GM08714 (cell line): ENCODE measurements around the gene DHRS2.
"Not testable (repeated sequence)": the region's sequence is repeated elsewhere in the genome, so short reads cannot be mapped to it uniquely, and the experiment has no call there.

Experiments
- H3K4me3 ChIP-seq: fragments of 200-500 bp; sonication (Bioruptor generic); 2 replicates; pipeline ENCODE4 v1.5.1; 2014; ENCODE audit warnings: mild to moderate bottlenecking, low read length, inconsistent platforms
- ZNF274 ChIP-seq: IDR thresholded peaks from 2 replicates; pipeline ENCODE4 v1.6.1; 2012; ENCODE audit warnings: mild to moderate bottlenecking, low read depth, low read length

Gene DHRS2

GRCh38 chr14:23636317-23637211, at the start of gene DHRS2:
Gene DHRS2 (plus strand): TSS chr14:23636364. CDS start chr14:23638865, 2,501 bp downstream.
- H3K4me3 ChIP-seq = no peak within 1 kb of the TSS
- TF ChIP-seq ZNF274 = no peak

GRCh38 chr14:23588884-23589598, 47.1 kb upstream of the DHRS2 start:
- no peak for TF ChIP-seq ZNF274
- no peak overlapping the region for H3K4me3 ChIP-seq

- TF ChIP-seq ZNF274 = no peak
- H3K4me3 ChIP-seq = no peak overlapping the region
These were observed 46.6 kb upstream of the DHRS2 start for GRCh38 chr14:23589606-23590005.

DNA sequence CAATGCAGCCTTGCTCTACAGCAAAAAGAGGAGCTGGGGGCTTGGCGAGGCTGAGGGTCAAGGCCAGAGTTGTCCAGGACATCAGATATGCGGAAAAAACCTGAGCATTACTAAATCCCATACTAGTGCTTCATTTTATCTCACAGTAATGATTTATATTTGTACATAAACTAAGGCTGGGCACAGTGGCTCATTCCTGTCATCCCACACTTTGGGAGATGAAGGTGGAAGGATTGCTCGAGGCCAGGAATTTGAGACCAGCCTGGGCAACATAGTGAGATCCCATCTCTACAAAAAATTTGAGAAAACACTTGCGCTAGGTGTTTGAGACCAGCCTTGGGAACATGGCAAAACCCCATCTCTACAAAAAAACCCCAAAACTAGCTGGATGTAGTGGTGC, 46.0 kb upstream of the DHRS2 start:
- TF ChIP-seq ZNF274 = no peak

DNA sequence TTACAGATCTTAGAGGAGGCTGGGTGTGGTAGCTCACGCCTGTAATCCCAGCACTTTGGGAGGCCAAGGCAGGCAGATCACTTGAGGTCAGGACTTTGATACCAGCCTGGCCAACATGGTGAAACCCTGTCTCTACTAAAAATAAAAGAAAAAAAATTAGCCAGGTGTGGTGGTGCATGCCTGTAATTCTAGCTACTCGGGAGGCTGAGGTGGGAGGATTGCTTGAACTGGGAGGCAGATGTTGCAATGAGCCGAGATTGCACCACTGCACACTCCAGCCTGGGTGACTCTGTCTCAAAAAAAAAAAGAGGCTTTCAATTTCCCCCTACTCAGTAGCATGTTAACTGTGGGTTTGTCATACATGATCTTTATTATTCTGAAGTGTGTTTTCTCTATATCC, 42.0 kb upstream of the DHRS2 start:
- H3K4me3 ChIP-seq = not testable (repeated sequence)

More for the DNA sequence above, 46.0 kb upstream of the DHRS2 start:
- H3K4me3 ChIP-seq = no peak overlapping the region

GRCh38 chr14:23600322-23600707, 35.8 kb upstream of the DHRS2 start:
- H3K4me3 ChIP-seq = no peak overlapping the region
- no peak for TF ChIP-seq ZNF274

- TF ChIP-seq ZNF274 = no peak
- H3K4me3 ChIP-seq = no peak overlapping the region
These were observed 35.4 kb upstream of the DHRS2 start for GRCh38 chr14:23600806-23601205.

GRCh38 chr14:23601424-23601823, 34.7 kb upstream of the DHRS2 start:
- no peak overlapping the region for H3K4me3 ChIP-seq
- no peak for TF ChIP-seq ZNF274

DNA sequence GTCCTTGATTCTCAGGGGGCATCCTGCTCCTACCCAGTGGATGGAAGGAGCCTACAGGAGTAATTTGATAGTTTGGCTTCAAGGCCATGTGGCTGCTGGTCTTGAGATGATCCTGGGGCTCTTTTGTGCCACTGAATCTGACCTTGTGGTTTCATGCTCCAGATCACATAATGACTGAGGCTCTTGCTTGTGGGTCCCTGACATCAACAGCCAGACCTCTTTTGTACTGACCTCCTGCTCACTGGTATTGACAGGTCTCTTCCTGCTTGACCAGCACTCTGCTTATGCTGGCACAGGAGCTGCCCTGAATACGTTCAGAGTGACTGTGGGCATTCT, 34.4 kb upstream of the DHRS2 start:
- TF ChIP-seq ZNF274 = no peak
- H3K4me3 ChIP-seq = no peak overlapping the region

DNA sequence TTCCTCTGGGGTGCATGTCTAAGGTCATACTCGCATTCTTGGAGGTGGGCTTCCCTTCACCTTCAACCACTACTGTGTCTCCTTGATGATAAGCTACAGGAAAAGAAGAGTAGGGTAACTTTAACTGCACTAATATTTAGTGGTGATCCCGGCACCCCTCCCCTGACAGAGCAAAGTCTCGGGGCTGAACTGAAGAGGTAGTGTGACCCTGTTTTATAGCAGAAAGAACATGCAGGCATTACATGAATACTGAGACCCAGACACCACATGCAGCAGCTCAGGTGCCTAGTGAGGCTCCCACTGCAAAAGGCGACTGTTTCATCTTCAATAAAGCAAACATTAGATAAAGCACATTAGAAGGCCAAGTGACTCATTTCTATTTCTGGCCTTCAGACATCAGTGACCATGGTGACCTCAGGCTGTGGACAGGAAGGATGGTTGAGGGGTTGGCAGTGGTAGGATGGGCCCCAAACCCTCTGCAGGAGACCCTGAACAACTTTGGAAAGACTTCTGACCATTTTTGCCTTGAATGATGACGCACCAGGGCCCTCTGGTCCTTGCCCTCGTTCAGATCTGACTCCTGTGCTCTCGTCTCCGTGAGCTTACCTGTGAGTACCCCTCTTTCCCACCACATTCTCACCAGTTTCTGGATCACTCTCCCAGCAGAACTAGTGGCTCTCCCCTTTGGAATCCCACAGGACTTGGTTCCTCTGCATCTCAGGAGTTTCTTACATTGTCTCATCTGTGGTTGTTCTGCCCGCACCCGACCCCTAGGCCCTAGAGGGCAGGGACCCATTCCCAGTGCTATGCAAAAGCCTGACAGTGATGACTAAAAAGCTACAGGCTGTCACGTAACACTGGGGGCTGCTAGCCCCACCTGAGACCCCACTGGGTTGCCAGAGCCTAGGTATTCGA, 33.7 kb upstream of the DHRS2 start:
- H3K4me3 ChIP-seq = no peak overlapping the region
- no peak for TF ChIP-seq ZNF274

- no peak for TF ChIP-seq ZNF274
- no peak overlapping the region for H3K4me3 ChIP-seq
These were observed 33.1 kb upstream of the DHRS2 start for GRCh38 chr14:23603103-23603502.

- no peak for TF ChIP-seq ZNF274
- H3K4me3 ChIP-seq = no peak overlapping the region
These were observed 32.0 kb upstream of the DHRS2 start for GRCh38 chr14:23604148-23604547.

- TF ChIP-seq ZNF274 = no peak
- H3K4me3 ChIP-seq = no peak overlapping the region
These were observed 31.4 kb upstream of the DHRS2 start for GRCh38 chr14:23604675-23605170.

- no peak overlapping the region; the same call in 1 of the 2 replicates for H3K4me3 ChIP-seq
- TF ChIP-seq ZNF274 = no peak
These were observed 30.1 kb upstream of the DHRS2 start for GRCh38 chr14:23605931-23606585.
